ENCODE data around the gene SLC35D3.

DNA sequence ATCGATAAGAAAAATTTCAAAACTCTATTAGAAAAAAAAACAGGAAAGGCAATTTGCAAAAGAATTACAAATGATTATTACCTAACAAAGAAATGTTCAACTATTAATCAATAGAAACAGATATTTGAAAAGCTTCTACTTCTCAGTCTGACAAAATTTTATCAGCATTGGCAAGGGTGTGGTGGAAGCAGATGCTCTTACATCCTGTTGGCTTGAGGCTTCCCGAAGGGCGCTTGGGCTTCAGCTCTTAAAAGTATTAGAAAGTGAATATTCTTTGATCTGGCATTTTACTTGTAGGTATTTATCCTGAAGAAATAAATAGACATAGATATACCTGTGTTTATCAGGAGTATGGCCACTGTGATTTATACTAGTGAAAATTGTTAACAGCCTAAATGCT, 38.7 kb downstream of the SLC35D3 start:
- TF ChIP-seq, protein P1, sequence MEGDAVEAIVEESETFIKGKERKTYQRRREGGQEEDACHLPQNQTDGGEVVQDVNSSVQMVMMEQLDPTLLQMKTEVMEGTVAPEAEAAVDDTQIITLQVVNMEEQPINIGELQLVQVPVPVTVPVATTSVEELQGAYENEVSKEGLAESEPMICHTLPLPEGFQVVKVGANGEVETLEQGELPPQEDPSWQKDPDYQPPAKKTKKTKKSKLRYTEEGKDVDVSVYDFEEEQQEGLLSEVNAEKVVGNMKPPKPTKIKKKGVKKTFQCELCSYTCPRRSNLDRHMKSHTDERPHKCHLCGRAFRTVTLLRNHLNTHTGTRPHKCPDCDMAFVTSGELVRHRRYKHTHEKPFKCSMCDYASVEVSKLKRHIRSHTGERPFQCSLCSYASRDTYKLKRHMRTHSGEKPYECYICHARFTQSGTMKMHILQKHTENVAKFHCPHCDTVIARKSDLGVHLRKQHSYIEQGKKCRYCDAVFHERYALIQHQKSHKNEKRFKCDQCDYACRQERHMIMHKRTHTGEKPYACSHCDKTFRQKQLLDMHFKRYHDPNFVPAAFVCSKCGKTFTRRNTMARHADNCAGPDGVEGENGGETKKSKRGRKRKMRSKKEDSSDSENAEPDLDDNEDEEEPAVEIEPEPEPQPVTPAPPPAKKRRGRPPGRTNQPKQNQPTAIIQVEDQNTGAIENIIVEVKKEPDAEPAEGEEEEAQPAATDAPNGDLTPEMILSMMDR (IDR thresholded peaks at IDR 0.05; ENCODE audit: insufficient read depth, low read length, poor library complexity, severe bottlenecking): no peak
- TF ChIP-seq EZH2phosphoT487 (conservative IDR thresholded peaks at IDR 0.05; ENCODE audit: low read length): no peak

All from SU-DHL-6 (cell line).